Left colon (tissue), 2 donors: Measurements from ENCODE around the gene RHOH. TPM values are rescaled to one million over a fixed set of nuclear protein-coding genes. Genes with fewer than 3 reads are reported as not detected.

Experiments
- ATAC-seq: fragments of 200-7000 bp; cut with Tn5 transposase; one replicate; pipeline ENCODE4 v1.9.1; 2020; ENCODE audit warnings: mild to moderate bottlenecking, moderate library complexity
- DNase-seq, 2 donors: peaks; one replicate each; pipeline ENCODE4 v3.0.0-alpha.2; 2020
- intact Hi-C, 2 donors: fragments of 100-400 bp; cut with DNase I in 1 of 2; cut with micrococcal nuclease in 1 of 2; formaldehyde crosslinking; loops; one replicate each; pipeline versions ENCODE4 v1.11.2 to v1.14.0; 2022; cut with DNase I, micrococcal nuclease
- total RNA-seq, 2 donors: library from RNA; stranded (reverse); fragmentation: NEBNext Ultra II Directional; extraction: Animal tissue kit (Norgen Biotek cat#: 25700); gene quantifications; one replicate each; pipeline ENCODE4 v1.2.1, GENCODE V29; 2021
- donor health status: DM: no; HTN: no; CAD: no.
- donor health status: DM: yes; HTN: yes; CAD: no.

The RHOH gene
- total RNA-seq, 2 donors from 2014 or later, result 2.8 to 4.2 TPM

- no peak for DNase-seq
- ATAC-seq, result no peak
These were observed 10.8 kb upstream of the RHOH start for GRCh38 chr4:40185830-40186664.

GRCh38 chr4:40186665-40187014, 10.2 kb upstream of the RHOH start:
- intact Hi-C loops, result no loop called here
- ATAC-seq (no peak), DNase-seq (no peak)

More at GRCh38 chr4:40185830-40186664, 10.8 kb upstream of the RHOH start:
- intact Hi-C loops, result no loop called here

GRCh38 chr4:40187386-40187906, 9.4 kb upstream of the RHOH start:
- DNase-seq (no peak), ATAC-seq (no peak)
- intact Hi-C loops, result no loop called here

- DNase-seq (peak in 1 of 2 donors; percentile 55), ATAC-seq (peak; percentile 26)
- intact Hi-C loops, result no loop called here
These were observed 6.8 kb upstream of the RHOH start for GRCh38 chr4:40190019-40190418.

GRCh38 chr4:40190465-40190864, 6.4 kb upstream of the RHOH start:
- DNase-seq (no peak), ATAC-seq (no peak)
- intact Hi-C loops, result no loop called here

- DNase-seq (no peak), ATAC-seq (peak; percentile 92)
- intact Hi-C loops, result no loop called here
These were observed 5.7 kb upstream of the RHOH start for GRCh38 chr4:40190880-40191815.

- intact Hi-C loops, result no loop called here
- ATAC-seq (no peak), DNase-seq (no peak)
These were observed 4.5 kb upstream of the RHOH start for GRCh38 chr4:40192114-40193015.

- ATAC-seq (peak; percentile 53), DNase-seq (peak in 1 of 2 donors; percentile 50)
- intact Hi-C loops, result no loop called here
These were observed 3.7 kb upstream of the RHOH start for GRCh38 chr4:40193016-40193571.

- DNase-seq (no peak), ATAC-seq (no peak)
- intact Hi-C loops, result no loop called here
These were observed 3.3 kb upstream of the RHOH start for GRCh38 chr4:40193578-40193977.

GRCh38 chr4:40194602-40195161, 2.1 kb upstream of the RHOH start:
- intact Hi-C loops, result no loop called here
- DNase-seq, result no peak
- peak; percentile 41 for ATAC-seq

- intact Hi-C loops, result no loop called here
- ATAC-seq (no peak), DNase-seq (no peak)
These were observed 1.4 kb upstream of the RHOH start for GRCh38 chr4:40195182-40196177.

- DNase-seq, result no peak
- intact Hi-C loops, result no loop called here
- ATAC-seq, result no peak
These were observed 559 bp upstream of the RHOH start for GRCh38 chr4:40196272-40196671.

GRCh38 chr4:40197879-40198689, 1.3 kb downstream of the RHOH start:
- intact Hi-C loops, result no loop called here
- ATAC-seq (no peak), DNase-seq (no peak)

- DNase-seq (no peak), ATAC-seq (no peak)
- intact Hi-C loops, result no loop called here
These were observed 2.4 kb downstream of the RHOH start for GRCh38 chr4:40199179-40199670.

GRCh38 chr4:40199999-40200874, 3.4 kb downstream of the RHOH start:
- ATAC-seq (peak; percentile 46), DNase-seq (peak in 1 of 2 donors; percentile 47)
- intact Hi-C loops, result no loop called here
